Caki2 (cell line): ENCODE results near the gene CADM1. TPM values are rescaled to one million over a fixed set of nuclear protein-coding genes. Genes with fewer than 3 reads are reported as not detected.

Experiments used
- DNase-seq: peaks from one replicate; pipeline ENCODE4 v3.0.0-alpha.2; 2015; ENCODE audit warnings: low read depth
- in situ Hi-C: cut with HindIII; loops from 2 replicates; pipeline ENCODE4 v1.10.0; 2016; ENCODE audit warnings: low sequenced_read_pairs, low pct_unique_long_range_greater_than_20kb, mixed read lengths
- total RNA-seq: library from RNA; depleted of rRNA; stranded (reverse); fragments of >200 nt; shearing (Covaris generic); gene quantifications from 2 replicates; pipeline ENCODE4 v1.2.3, GENCODE V29; 2014; ENCODE audit warnings: low replicate concordance

CADM1 gene
- total RNA-seq, 1 experiment from 2014 or later: 28.2 TPM

DNA sequence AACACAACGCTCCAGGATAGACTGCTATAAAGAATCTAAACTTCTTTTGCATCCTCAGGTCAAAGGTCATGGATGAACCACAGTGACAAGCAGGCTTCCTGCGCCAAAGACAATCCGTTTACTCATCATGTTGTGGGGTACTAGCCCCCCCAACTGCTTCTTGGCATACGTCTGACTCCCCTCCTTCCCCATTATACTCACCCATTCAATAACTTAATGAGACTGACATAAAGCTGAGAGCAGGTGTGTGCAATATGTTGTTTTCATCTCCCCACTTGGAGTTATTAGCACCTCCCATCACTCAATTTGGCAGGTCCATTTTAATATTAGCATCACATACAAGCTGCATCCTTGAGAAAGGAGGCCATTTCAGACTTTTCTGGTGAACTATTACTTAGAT lies 157.1 kb downstream of the CADM1 start:
- DNase-seq: no peak
- in situ Hi-C loops: no loop called here

DNA sequence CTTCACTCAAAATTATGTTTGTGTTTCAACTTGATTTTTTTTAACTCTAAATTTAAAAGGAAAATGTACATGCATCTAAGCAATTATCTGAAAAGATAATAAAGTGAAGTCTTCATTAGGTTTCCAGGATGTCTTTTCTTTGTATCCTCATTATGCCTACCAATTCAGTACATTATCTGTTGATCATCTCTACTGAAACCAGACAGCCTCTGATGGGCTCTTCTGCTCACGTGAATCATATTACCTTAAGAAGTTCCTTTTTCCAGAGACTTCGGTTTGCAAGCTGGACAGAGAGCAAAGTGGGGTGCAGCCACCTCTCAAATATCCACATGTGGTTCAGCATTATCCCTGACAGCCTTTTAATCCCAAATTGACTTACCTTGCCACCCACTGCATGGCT lies 158.4 kb downstream of the CADM1 start:
- in situ Hi-C loops: no loop called here
- no peak for DNase-seq

DNA sequence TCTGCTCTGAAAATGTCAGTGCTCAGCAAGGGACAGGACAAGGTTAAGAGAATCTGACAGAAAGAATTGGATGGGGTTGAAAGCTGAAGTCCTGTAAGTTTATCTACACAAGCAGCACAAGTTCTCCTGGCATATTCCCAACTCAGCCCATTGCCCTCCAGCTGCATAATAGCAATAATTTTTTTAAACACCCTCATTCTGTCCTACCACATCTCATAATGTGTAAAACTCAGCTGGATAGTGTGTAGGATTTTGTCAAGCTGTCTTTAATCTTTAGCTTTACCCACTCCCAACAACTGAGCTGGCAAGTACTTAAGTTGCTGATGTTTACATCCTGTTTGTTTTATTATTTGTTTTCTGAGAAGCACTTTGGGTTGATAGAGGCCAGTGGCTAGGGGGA lies 158.9 kb downstream of the CADM1 start:
- DNase-seq: no peak
- in situ Hi-C loops: no loop called here

DNA sequence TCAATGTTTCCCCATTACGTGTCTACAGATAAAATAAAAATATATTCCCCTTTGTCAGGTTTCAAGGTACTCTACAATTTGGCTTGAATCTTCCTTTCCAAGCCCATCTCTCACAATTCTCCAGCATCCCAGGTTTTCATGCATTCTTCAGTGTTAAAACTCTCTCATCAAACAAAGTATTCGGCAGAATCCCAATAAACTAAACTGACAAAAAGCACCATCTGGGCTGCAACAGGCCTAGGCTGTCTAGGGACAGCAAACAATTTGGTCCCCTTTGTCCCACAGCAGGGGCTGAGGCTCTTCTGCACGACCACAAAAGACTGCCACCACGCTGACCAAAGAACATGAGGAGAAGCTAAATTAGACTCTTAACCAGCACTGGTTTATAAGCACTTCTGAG lies 159.4 kb downstream of the CADM1 start:
- in situ Hi-C loops: no loop called here
- no peak for DNase-seq

DNA sequence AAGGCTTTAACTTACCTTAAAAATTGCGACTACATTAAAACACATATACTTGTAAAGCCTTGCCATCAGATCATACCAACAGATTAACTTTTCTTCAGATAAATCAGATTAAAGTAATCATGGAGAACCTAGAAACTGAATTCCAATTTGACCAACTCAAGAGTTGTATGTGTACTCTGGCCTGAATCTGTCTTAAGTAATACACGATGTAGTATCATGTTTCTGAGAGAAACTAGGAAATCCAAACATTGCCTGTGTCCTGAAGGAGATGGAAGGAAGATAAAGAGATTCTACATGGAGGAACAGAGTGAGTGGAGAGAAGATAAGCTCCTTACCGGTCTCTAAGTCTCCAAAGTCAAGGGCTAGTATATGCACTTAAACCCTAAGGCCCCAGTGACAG lies 162.1 kb downstream of the CADM1 start:
- in situ Hi-C loops: no loop called here
- DNase-seq: no peak

DNA sequence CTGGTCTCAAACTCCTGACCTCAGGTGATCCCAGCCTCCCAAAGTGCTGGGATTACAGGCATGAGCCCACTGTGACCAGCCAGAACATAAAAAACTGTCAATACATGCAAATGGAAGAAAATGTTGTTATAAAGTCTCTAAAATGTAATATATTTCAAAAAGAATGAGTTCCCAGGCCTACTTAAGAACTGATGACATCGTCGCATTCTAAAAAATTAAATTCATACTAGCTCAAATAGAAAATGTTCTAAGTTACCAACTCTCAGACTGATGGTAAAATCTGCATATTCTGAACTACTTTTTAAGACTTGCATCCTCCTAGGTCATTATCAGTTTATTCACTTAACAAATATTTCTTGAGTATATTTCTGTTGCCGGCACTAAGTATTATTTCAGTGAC lies 163.3 kb downstream of the CADM1 start:
- in situ Hi-C loops: no loop called here
- DNase-seq: no peak

DNA sequence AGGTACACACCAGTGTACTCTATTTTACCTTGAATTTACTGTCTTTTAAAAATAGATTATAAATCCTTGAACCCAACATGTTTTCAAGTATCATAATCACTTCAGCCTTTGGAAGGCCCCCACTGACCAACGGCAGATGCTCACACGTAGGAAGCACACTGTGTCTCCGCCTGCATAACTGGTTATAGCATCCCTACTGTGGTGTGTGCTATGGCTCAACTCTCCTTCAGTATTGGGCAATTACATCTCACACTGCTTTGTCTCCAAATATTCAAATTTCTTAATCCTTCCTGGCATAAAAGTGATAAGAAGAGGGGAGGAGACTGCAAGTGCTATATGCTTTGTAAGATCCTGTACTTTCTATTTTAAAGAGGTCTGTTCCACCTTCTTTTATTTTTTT lies 165.7 kb downstream of the CADM1 start:
- in situ Hi-C loops: no loop called here
- DNase-seq: no peak

DNA sequence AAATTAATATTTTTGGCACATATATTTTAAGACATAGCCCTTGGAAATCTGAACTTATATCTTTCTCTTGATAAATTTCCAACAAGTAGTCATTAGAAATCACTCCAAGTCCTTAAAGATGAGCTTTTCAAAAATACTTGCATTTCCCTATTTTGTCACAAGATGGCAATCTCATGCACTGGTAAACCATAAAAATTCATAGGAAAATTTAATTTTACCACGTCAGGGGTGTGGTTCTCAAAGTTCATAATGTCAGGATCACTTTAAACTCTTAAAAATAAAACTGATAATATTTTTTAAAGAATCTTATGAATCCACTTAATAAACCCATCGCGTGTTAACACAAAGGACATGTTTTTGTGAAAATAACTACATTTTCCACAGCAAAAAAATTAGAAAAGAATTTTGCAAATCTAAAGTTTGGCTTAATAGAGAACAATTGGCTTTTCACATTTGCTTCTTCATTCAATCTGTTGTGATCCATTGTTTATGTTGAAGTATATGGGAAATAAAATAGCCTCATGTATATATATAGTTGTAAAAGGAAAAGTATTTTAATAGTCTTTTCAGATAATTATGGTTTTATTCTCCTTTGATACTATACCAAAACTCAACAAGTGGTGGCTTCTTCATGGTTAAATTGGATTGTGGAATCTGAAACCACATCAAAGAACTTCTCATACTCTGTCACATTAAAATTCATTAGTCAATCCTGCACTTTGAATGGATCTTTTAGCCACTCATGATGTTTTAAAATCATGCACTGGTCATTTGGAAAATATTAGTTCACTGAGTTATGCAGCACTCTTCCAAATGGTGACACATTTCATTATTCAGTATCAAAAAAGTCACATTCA lies 169.1 kb downstream of the CADM1 start:
- in situ Hi-C loops: no loop called here
- peak; percentile 3 for DNase-seq

DNA sequence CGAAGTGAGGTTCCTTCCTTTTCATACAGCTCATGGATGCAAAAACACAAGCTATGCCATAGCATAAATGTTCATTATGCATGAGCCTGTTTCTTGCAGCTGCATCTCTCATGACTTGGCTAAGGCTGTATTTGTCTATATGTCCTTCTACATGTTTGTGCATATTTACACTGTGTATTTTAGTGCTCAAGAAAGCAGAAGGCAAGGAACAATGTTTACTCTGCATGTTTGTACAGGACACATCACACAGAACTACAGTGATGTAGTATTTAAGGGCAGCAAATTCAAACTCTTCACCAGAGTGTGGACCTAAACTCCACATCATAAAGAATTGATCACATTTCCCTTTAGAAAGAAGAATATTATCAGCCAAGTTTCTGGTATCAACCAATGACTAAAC lies 170.3 kb downstream of the CADM1 start:
- in situ Hi-C loops: no loop called here
- no peak for DNase-seq

DNA sequence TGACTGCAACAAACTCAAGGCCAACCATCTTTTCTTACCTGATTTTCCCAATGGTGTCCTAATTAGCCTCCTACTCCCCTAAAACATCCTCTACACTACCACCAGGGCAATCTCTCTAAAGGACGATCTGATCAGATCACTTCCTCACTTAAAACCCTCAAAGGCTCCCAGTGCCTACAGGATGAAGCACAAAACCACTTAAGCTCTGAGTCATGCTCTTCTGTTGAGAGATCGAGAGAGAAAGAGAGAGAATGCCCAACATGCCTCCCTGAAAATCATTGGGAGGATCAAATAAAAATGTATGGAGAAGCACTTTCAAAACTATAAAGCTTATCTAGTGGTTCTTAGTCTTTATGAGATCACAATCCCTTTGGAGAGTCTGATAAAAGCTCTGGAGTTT lies 171.1 kb downstream of the CADM1 start:
- no peak for DNase-seq
- in situ Hi-C loops: no loop called here

DNA sequence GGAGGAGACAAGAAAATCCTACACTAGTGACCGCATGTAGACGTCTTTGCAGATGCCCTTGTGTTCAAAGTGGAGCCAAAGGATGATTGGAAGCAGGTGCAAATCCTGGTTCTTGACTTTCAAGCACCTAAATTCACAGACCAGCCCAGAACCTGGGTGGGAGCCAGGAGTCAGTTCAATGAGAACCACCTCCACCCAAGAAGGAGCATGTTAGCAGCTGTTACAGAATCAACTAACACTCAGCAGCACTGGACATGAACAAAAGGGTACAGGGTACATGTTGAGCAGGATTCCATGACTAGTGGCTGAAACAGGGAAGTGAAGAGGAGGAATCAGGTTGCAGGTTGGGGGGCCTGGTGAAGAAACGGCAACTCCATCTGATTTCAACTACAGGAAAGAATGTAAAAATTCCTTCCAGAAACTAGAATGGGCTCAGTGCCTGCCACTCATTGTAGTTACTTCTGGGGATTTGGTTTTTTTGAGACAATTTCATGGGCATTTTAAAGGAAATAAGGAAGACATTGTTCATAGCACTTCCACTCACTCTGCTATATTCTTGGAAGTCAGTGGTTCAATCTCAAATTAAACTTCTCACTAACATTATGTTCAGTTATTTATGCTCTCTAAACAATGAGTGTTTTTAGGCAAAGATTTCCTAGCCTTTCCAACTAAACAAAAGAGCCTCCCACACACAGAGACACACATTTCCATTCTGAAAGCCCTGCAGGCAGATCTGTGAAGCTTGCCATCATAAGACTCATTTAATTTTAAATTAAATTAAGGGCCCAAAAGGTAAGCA lies 173.3 kb downstream of the CADM1 start:
- in situ Hi-C loops: no loop called here

DNA sequence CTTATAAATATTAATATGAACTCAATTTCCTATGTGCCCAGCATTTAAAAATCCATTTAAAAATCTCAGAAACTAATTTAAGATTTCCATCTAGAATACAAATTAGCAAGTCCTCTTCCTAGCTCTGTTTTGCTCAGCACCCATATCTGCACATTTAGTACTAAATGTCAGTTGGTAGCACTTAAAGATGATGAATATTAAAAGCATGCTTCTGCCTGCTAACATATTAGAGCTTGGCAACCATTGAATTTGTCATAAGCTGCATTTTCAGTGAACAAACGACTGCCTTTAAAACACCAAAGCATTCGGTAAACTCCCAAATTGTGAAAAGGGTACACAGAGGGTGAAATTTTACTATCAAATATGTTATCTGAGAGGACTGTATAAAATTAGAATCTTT lies 177.7 kb downstream of the CADM1 start:
- no peak for DNase-seq
- in situ Hi-C loops: no loop called here

More for the DNA sequence above, 173.3 kb downstream of the CADM1 start:
- no peak for DNase-seq

DNA sequence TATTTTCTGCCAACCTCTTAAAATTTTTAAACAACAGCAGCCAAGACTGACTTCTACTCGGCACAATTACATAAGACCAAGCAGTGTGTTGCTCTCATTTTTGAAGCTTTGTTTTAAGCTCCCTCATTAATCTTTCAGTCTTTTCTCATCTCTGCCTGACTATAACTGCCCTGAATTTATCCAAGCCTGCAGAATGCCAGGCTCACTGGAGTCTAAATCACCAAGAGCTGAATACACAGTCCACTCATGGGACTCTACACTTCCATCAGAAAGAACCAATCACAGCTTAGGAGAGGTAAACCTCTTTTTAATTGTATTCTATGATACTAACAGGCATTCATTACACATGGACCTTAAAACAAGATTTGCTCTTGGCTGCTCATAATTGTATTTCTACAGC lies 178.7 kb downstream of the CADM1 start:
- in situ Hi-C loops: no loop called here
- DNase-seq: no peak

DNA sequence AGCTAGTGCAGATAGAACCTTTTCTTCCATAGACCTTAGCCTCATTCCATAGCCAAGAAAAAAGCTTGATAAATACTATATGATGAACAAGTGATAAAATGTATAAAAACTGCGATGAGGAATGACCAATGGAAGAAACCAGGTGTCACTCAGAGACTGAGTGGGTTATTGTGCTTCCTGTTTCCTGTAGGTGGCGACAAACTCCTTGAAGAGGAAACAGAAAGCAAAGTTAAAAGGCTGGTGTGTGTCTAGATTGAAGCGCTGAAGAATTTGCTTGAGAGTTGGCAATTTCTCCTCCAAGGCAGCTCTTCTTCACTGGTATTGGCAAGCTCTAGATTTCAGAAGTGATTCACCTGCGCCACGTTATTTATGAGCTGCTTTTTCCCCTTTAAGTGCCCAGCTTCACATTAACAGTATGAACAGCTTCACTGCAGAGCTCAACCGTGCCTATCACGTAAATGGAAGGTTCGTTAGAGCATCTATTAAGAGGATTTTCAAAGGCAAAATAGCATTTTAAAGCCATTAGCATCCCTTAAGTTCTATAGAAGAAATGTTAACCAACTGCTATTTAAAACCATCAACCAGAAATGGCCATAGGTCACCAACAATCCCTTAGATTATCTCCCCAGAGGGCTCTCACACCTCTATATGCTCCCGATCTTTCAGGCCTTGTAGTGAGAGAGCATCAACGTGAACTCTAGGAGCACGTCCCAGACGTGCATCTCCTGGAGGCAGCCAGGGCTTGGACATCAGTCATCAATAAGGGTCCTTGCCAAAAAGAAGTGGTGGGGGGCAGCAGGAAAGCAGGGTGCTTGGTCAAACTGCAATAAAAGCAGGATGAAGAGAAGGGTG lies 179.4 kb downstream of the CADM1 start:
- DNase-seq: peak; percentile 49
- in situ Hi-C loops: no loop called here

DNA sequence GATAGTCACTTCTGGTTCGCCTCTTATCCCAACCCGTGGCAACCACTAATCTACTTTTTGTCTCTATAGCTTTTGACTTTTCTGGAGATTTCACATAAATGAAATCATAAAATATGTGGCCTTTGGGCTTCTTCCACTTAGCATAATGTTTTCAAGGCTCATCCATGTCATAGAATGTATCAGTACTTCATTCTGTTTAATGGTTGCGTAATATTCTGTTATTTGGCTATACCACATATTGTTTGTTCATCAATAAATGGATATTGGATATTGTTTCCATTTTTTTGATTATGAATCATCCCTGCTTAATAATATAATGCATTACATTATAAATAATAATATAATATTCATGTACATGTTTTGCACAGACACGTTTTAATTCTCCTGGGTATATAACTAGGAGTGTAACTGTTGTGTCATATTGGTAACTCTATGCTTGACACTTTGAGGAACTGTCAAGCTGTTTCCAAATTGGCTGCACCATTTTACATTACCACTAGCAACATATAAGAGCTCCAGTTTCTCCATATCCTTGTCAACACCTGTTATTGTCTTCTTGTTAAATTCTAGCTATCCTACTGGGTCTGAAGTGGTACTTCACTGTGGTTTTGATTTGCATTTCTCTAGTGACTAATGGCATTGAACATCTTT lies 181.5 kb downstream of the CADM1 start:
- in situ Hi-C loops: no loop called here
- no peak for DNase-seq

DNA sequence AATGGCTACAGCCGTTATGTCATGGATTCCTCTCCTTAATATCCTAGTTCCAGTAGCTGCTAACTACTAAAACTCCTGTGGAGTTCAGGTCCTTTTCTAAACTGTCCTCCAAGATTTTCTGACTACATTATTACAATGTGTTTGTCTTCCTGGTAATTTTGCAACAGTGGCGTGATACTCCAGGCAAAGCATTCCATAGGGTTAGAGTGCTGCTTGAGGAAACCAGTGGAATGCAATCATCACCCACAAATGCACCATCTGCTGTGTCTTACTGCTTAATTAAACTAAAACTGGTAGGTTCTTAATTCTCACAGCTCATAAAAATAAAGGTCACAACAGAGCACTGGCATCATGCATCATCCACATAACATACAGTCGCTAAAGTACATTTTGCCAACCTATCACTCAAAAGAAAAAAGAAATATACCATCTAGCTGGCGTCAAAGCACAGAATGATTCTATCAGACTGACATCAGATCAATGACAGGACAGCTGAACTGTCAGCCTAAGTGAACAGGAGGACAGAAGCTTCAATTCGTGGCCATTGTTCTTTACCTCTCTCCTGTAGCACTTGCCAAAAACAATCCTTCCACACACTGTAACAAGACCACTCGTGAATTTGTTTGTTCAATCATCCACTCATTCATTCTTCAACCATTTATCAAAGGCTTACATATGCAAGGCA lies 182.5 kb downstream of the CADM1 start:
- in situ Hi-C loops: no loop called here
- no peak for DNase-seq

DNA sequence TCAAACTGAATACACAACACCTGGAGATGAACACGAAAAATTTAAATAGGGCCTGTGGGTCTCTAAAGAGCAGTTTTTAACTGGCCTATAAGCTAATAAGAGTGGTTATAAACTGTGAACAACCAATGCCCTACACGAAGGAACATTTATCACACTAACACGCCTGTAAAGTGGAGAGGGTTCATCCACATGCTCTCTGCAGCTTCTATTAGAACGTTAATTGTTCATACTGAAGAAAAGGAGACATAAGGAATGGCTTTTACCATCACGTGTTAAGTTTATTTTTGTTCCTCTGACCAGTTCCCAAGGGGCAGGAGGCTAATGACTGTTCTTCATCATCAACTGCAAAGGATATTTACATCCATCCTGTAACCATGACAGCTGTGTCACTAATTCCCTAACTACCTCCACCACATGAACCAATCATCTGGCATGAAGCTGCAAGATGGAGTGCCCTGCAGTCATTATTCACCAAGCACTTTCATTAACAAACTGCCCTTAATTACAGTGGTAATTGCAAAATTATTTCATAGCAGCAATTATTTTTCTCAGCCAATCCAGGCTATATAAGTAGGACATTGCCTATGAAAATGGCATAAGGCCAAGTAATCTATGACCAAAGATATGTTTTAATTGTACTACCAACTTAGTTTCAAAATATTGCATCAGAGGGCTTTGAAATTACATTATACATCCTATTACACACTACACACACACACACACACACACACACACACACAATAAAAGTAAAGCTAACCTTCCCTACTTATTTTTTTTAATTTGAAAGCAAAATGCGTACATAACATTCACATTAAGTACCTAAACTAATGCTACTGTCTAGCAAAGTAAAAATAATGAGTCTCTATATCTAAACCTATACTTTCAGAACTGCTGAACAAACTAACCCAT lies 186.7 kb downstream of the CADM1 start:
- no peak for DNase-seq
- in situ Hi-C loops: no loop called here
